Measurements from ENCODE around the gene FADS6.

Gene FADS6, protein sequence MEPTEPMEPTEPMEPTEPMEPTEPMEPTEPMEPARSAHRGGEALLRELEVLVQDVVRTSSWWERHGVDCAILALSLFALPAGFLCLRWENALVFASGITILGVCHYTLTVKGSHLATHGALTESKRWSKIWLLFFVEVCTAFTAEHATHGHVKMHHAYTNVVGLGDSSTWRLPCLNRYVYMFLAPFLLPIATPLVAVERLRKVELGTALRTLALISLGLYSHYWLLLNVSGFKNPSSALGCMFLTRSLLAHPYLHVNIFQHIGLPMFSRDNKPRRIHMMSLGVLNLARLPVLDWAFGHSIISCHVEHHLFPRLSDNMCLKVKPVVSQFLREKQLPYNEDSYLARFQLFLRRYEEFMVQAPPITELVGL

DNA sequence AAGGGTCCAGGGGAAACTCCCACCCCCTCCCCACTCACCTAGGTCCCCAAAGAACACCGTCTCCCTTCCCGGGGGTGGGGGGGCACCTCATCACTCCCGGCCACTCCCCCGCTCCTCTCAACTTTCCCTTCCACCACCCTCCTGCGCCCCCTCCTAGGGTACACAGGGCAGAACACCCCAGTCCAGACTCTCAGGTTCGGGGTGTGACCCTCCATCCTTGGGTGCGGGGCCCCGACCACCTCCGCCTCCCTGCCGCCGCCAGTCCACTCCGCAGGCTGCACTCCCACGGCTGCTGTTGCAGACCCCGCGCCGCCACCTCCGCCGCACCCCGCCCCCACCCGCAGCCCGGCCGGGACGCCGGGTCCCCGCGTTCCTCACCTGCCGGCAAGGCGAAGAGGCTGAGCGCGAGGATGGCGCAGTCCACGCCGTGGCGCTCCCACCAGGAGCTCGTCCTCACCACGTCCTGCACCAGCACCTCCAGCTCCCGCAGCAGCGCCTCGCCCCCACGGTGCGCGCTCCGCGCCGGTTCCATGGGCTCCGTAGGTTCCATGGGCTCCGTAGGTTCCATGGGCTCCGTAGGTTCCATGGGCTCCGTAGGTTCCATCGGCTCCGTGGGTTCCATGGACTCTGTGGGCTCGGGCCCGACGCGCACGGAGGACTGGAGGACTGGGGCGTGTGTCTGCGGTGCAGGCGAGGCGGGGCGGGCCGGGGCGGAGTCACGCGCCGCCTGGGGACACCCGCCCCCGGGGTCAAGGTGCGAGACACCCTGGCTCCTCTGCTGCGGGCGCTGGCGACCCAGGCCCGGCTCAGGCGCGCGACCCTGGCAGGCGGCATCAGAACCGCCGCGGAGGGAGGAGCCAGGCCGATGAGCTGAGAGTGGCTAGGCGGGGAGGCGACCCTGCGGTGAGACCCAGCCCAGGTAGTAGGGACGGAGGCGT is at the start of gene FADS6:
TSS of gene FADS6 (minus strand) at position 660 of the 938 bp plus-strand sequence. CDS start at position 622, 38 bp downstream.
- DNase-seq (ENCODE audit: low read depth) = no peak

DNA sequence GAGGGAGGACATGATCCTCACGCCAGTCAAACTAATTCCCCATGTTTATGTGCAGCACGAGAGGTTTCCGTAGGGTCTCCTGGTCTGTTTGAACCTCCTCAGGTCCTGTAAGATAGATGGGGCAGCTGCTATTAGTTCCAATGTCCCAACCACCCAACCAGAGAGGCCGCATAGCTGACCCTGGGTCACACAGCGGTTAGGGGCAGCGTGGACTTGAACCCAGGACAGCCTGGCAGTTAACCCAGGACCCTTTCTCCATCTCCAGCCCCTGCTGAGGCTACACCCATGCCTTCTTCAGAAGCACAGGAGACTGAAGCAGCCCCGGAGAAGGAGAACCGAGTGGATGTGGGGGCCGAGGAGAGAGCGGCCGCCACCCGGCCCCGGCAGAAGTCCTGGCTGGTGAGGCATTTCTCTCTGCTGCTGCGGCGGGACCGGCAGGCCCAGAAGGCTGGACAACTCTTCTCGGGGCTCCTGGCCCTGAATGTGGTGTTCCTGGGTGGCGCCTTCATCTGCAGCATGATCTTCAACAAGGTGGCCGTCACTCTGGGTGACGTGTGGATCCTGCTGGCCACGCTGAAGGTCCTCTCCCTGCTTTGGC is 47.8 kb upstream of the FADS6 start:
- no peak for DNase-seq (ENCODE audit: low read depth)

DNA sequence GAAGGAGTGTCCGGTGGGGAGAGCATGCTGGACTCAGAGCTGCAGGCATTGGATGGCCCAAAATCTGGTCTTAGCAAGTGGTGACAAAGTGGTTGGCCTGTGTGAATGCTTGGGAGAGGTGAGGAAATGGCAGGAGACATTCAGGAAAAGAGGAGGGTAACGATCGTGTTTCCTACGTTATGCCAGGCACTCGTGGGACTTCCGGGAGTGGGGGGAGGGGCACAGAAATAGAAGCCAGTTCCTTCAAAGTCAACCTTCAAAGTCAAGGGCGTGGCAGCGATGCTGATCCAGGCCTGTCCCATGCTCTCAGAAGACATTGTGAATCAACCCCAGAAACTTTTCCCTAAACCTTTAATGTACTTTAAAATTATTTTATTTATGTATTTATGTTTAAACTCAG is 46.1 kb upstream of the FADS6 start:
- DNase-seq (ENCODE audit: low read depth) = no peak

DNA sequence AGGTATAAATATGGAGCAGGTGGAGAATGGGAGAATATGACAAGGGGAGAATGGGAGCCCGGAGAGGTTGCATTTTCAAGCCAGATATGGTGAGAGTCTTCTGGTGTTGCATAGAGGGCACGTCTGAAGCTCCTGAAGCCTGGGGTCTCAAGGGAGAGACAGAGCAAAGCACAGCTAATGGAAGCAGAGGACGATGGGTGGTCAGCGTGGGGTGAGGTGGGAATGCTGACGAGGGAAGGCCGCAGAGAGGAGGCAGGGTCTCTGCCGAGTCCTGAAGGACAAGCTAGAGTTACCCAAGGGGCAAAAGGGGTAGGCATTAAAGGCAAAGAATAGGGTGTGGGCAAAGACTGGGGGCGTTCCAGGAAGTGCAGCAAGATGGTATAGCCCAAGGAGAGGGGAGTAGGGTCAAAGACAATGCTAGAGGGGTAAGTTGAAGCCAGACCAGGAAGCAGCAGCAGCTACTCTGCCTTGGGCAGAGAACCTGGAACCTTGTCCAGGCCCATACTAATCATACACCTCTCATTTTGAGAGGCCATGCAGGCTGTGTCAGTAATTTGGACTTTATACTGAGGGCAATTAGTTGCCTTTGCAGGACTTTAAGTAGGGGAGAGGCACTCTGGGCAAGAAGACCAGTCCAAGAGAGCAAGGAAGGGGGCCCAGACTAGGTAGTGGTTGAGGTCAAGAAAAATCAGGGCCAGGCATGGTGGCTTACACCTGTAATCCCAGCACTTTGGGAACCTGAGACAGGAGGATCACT is 44.9 kb upstream of the FADS6 start:
- DNase-seq (ENCODE audit: low read depth) = no peak

DNA sequence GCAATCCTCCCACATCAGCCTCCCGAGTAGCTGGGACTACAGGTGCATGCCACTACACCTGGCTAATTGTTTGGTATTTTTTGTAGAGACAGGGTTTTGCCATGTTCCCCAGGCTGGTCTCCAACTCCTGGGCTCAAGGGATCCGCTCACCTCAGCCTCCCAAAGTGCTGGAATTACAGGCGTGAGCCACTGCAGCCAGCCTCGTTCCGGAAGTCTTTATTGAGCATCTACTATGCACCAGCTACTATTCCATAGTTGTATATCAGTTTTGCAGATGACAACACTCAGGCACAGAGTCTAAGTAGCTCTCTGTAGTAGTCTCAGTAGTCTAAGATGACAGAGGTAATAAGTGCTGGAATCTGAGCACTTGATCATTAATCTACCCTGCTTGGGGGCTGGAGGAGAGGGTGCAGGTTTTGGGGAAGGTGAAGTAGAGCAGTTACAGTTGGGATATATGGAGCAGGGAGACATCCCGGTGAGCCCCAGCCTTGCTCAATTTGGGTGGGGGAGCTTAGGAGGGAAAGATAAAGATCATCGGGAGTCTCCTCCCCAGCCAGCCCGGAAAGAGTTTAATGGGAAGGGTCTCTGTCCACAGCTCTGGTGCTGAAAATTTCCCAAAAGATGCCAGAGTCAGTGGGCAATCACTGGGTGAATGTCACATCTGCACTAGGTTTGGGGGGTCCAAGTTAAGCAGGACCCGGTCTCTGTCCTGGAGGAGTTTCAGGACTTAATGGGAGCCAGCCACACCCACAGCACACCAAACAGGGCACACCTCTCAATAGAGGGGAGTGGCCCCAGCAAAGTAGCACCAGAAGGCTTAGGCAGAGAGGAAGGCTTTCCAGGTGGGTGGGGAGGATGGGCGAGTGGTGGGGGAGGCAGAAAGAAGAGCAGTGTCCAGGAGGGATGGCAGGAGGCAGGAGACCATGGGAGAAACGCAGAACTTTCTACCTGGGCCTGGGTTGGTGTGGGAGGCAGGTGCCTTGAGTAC is 43.9 kb upstream of the FADS6 start:
- DNase-seq (ENCODE audit: low read depth) = no peak

DNA sequence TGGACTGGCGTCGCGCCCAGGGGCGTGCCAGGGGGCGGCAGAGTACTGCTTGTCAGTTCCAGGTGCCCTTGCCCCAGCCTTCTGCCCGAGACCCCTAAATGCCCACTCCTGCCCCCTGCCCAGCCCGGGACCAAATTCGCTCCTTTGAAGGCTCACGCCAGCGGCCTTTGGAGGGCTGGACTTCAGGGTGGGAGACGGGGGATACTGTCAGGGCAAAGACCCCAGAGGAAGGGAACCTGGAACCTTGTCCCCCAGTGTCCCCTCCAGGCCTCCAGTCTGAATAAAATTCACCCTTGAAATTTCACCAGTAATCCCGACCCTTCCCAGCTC is 43.0 kb upstream of the FADS6 start:
- no peak for DNase-seq (ENCODE audit: low read depth)

DNA sequence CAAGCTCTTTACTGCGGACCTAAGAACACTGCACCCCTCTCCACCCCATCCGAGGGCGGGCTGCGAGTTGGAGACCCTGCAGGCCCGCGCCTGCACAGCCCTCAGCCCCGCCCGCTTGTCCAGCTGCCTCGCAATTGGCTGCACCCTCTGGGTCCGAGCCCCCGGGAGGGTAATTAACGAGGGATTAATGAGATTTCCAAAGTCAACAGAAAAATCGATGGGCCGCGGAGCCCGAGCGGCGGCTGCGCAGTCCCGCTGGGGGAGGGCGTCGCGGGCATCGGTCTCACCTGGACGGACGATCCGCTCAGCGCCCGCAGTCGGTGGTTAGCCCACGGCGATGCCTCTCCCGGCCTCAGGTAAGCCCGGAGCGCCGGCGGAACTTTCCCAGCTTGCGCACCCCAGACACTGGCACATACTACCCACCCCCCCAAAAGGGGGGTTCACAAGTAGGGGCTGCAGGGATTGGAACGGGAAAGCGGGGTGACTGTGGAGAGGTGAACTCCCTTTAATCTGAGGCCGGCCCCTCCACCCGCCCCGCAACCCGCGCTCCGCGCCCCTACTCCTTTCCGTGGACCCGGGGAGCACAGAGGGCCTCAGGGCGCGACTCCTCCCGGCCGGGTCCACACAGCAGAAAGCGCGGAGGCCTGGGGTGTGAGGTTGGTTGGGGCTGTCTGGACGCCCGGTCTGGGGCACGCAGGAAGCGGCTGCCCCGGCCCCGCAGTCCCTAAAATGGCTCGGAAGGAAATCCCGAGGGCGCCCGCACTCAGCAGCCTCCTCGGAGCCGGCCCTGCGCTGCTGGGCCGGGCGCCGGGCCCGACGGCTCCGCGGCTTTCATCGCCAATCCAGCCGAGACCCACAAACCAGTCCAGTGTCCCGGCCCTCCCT is 42.4 kb upstream of the FADS6 start, which contains the start of gene OTOP3:
TSS of gene OTOP3 (plus strand) at position 314 of the 885 bp plus-strand sequence. CDS start at position 338, 24 bp downstream.
- no peak for DNase-seq (ENCODE audit: low read depth)

DNA sequence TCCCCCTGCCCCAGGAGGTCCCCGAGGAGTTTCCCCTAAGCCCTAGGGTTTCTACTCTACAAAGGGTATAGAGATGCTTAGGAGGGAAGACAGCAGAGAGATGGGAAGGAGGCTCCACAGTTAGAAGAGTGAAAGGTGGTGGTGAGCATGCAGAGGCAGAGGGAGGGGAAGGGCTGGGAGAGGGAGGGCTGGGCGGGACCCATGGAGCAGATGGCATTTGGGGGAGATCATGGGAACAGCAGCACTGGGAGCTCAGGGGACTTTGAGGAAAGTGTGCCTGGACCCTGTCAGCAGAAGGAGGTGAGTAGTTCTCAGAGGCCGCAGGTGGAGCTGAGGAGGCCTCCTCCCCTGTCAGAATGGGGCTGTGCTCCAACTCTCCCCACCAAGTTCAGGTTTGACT is 41.6 kb upstream of the FADS6 start:
- no peak for DNase-seq (ENCODE audit: low read depth)

DNA sequence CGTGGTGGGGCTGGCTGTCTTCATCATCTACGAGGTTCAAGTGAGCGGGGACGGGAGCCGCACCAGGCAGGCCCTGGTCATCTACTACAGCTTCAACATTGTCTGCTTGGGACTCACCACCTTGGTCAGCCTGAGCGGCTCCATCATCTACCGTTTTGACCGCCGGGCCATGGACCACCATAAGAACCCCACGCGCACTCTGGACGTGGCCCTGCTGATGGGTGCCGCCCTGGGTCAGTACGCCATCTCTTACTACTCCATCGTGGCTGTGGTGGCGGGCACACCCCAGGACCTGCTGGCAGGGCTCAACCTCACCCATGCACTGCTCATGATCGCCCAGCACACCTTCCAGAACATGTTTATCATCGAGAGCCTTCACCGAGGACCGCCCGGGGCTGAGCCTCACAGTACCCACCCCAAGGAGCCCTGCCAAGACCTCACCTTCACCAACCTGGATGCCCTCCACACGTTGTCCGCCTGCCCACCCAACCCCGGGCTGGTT is 37.2 kb upstream of the FADS6 start:
- DNase-seq (ENCODE audit: low read depth) = no peak

DNA sequence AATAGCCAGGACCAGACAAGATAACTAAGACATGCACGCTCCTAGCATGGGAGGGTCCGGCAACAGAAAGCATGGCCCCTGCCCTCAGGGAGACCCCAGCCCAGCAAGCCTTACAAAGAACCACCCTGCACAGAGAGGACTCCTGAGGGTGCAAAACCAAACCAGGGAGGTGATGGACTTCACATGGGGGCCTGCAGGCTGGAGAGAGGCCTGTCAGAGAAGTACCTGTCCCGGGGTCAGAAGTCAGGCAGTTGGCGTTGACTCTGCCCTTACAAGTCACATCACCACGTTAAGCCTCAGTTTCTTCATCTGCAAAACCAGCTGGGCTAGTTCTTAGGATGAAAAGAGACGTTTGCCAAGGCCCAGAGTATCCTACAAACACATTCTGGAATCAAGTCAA is 35.4 kb upstream of the FADS6 start:
- no peak for DNase-seq (ENCODE audit: low read depth)

DNA sequence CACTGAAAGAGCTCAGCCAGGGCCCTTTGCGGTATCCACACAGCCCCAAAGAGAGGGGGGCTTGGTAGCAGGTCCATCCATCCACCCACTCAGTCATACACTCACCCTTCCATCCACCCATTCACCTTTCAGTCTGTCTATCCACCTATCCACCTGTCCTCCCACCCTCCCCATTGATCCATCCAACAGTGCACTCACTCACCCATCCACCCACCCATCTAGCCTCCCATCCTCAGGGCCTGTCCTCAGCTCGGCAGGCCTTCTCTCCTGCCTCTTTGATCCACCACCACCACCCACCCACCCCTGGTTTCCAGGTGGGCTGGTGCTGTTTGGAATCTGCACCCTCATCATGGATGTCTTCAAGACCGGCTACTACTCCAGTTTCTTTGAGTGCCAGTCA is 31.8 kb upstream of the FADS6 start:
- DNase-seq (ENCODE audit: low read depth) = no peak

DNA sequence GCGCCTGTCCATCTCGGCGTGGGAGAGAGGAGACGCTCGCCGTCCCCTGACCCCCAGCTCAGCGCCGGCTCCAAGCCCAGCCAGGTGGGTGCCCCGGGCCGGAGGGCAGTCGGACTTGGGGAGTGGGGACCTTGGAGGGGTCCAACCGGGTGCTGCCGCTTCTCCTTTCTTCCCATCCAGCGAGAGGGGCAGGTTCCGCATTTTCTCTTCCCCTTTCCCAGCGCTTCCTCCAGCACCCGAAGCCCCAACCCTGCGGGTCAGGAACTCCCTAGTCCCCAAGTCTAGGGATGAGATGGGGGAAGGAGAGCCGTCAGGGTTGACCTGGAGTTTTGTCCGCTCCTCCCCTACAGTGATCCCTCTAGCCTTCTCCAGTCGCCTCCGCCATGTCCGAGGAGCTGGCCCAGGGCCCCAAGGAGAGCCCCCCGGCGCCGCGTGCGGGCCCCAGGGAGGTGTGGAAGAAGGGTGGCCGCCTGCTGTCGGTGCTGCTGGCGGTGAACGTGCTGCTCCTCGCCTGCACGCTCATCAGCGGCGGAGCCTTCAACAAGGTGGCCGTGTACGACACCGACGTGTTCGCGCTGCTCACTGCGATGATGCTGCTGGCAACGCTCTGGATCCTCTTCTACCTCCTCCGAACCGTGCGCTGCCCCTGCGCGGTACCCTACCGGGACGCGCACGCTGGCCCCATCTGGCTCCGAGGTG is 31.0 kb upstream of the FADS6 start, which contains the start of gene OTOP2:
TSS of gene OTOP2 (plus strand) at position 24 of the 699 bp plus-strand sequence. CDS start at position 384, 360 bp downstream.
- no peak for DNase-seq (ENCODE audit: low read depth)

DNA sequence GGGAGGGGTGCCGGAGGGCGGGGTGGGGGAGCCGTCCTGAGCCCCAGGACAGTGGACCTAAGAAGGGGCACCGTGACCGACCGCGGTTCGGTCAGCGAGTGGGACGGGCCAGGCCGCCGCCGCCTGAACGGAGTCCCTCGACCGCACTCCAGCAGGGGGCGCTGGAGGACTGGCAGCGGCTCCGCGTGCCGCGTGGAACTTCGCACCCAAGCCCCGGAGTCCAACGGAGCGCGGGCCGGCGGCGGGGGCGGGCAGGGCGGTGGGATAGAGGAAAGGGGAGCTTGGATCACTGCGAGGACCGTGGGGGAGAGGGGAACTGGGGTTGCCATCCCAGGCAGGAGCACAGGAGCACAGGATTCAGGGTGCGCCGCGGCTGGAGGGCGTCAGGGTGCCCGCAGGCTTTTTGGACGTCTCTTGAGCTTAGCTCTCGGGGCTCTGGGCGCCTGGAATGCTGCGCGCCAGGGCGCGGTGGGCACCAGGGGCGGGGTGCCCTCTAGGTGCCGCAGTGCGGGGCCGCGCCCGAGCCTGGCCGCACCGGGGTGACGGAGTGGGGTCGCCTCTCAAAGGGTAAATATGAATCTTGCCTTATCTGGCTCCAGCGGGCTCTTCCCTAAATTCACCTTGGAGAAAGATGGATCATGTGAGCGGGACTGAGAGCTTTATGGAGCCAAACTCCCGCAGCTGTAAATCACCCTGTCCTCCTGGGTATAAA is 30.3 kb upstream of the FADS6 start:
- DNase-seq (ENCODE audit: low read depth) = no peak

DNA sequence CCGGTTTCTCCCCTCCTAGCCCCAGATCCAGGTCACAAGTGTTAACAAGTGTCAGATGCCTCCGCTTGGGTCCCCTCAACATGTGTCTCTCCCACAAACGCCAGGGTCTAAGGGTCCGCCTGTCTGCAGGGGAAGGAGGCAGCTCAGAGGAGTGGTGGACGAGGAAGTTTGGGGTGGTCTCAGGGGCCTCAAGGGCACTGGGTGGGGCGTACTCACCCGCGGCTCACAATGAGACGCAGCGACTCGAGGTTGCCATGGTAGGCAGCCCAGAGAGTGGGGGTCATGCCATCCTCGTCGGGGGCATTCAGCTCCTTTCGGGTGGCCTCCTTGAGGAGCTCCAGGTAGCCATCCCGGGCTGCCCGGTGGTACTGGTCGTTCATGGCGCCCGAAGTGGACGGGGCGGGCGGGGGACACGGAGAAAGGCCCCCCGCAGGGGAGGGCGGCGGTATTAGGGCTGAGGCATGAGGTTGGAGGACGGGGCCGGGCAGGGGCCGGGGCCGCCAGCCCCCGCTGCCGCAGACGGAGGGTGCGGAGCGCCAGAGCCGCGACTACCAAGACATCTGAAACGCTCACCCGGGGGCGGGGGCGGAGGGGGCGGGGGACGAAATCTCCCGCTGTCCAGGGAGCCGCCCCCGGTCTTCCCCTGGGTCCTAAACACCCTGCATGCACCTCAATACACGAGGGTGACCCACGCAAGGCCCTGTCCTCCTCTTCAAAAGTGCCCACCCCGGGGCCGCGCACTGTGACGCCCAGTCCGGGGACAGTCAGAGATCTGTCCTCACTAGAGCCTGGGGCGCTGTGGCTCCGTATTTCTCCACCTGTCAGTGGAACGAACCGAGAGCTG is 29.5 kb upstream of the FADS6 start, which contains the start of gene USH1G:
TSS of gene USH1G (minus strand) at position 562 of the 844 bp plus-strand sequence. CDS start at position 380, 182 bp downstream.
- no peak for DNase-seq (ENCODE audit: low read depth)

DNA sequence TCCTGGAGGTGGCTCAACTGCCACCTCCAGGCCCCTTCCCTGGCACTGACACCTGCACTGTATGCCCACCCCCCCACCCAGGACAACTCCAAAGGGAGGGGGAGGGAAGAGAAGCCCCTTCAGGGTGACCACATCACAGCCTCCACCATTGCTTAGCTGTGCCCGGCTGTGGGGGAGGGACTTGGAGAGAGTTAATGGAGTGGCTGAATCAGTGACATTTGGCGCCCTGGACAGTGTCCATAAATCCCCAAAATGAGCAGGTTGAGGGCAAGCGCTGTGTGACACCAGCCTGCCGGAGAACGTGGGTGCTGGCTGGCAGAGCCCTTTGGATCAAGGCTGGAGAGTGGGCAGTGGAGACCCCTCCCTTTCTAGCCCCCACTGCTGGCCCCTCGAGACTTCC is 28.7 kb upstream of the FADS6 start:
- no peak for DNase-seq (ENCODE audit: low read depth)

DNA sequence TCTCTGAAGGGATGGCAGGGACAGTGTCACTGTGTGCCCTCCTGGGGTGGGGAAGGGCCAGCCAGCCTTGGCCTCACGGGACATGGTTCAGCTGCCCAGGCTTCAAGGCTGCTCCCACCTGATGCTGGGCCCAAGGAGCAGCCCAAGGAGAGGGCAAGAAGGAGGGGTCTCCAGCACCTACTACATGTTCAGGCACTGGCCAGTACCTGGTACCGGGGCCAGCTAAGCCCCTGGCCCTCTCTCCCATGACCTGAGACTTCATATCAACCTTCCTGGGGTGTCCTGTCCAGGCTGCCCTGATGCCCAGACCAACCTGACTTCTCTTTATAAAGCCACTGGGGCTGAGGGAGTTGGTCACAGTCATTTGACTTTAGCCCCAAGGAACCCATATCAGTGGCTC is 28.3 kb upstream of the FADS6 start:
- no peak for DNase-seq (ENCODE audit: low read depth)
